Measurements from ENCODE around the gene TDRKH.

The TDRKH gene, protein sequence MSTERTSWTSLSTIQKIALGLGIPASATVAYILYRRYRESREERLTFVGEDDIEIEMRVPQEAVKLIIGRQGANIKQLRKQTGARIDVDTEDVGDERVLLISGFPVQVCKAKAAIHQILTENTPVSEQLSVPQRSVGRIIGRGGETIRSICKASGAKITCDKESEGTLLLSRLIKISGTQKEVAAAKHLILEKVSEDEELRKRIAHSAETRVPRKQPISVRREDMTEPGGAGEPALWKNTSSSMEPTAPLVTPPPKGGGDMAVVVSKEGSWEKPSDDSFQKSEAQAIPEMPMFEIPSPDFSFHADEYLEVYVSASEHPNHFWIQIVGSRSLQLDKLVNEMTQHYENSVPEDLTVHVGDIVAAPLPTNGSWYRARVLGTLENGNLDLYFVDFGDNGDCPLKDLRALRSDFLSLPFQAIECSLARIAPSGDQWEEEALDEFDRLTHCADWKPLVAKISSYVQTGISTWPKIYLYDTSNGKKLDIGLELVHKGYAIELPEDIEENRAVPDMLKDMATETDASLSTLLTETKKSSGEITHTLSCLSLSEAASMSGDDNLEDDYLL
- 28.4 to 29.0 reads per million in 2 donors for total RNA-seq

DNA sequence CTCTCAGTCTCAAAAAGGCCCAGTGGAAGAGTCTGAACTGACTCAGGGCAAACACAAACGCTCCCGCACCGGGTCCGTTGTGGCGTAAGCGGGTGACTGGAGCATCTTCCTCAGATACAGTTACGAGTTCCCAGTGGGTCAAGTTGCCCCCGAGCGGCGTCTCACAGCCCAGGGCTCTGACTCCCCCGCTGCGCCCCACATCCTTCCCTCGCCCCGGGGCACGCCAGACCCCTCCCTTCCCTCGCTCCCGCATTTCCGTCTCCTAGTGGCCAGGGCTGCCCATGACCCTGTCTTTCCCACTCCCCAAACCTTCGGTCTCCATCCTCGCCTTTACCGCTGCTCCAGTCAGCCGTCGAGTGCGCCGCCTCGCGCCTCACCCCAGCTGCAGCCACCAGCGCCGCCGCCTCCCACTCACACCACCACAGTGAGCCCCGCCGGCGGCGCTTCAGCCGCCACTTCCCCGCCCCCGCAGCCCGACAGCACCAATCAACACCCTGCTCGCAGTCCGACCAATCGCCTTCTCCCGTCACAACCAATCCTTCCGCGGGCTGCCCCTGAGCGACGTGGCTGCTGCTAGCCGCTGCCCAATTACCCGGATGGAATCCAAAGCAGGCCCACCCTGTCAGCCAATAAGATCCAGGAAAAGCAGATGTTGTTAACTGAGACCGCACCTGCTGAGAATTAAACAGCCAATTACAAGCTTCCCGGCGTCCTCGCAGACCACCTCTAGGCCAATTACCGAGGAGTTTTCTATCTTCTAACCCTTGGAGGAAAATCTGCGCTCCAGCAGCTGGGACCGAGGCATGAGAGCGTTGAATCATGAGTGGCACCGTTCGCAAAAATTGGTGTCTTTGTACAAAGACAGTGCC lies at the start of gene TDRKH:
Gene TDRKH, minus strand, starts transcription at position 430 of the 869 bp plus-strand sequence. CDS start 7,478 bp downstream, outside the sequence.
- peak; percentile 93 for DNase-seq

DNA sequence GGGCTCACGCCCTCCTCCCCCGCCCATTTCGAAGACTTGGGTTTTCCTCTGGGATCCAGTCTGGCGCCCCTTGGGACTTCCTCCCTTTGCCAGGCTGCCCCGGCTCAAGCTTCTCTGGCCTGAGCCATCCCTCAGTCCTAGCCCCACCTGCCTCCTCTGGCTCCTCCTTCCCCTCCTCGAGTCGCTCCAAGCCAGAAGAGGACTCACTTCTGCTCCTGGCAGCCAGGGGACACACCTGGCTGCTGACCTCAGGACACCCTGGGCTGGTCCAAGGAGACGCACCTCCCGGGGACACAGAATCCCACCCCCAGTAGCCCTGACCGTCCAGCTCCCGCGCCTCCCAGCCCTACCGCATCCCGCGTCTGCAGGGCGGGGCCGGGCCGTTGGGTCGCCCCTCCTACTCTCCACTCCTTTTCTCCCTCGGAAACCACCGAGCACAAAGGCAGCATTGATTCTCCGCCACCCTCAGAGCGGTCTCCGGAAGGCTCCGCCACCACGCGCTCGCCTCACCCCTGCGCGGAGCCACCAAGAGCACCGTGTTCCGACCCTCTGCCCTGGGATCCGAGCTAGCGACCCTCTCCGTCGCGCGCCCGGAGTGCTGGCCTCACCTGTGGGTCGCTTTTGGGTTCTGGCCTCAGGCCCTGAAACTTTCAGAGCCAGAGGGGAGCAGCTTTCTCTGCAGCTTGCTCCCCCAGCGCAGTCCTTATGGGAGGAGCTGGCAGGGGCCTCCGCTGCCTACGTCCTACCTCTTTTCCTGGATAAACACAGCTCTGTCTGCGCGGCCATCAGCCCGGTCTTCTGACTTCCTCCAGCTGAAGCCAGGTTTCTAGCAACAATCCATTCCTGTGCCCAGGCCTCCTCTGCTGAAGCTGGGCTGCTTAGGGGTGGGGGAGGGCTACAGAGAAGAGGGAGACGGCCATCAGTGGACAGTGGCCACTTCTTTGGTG lies 49.4 kb upstream of the TDRKH start, which contains the start of gene C2CD4D:
Gene C2CD4D, minus strand, starts transcription at position 364 of the 947 bp plus-strand sequence. CDS start 831 bp downstream, outside the sequence.
- DNase-seq = peak; percentile 52

DNA sequence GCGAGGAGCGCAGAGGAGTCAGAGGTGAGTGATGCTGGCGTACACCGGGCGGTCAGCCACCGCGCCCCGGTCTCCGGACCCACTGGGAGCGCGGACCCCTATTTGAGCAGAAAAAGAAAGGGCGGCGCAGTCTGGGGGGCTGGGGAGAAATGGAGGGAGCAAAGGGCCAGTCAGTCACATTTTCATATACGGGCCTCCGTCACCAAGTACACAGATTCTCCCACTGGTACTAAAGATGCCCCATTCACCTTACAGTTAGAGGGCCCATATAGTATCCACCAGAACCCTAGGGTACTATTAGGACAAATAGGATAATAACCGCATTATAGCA lies 48.7 kb upstream of the TDRKH start:
- DNase-seq = no peak

DNA sequence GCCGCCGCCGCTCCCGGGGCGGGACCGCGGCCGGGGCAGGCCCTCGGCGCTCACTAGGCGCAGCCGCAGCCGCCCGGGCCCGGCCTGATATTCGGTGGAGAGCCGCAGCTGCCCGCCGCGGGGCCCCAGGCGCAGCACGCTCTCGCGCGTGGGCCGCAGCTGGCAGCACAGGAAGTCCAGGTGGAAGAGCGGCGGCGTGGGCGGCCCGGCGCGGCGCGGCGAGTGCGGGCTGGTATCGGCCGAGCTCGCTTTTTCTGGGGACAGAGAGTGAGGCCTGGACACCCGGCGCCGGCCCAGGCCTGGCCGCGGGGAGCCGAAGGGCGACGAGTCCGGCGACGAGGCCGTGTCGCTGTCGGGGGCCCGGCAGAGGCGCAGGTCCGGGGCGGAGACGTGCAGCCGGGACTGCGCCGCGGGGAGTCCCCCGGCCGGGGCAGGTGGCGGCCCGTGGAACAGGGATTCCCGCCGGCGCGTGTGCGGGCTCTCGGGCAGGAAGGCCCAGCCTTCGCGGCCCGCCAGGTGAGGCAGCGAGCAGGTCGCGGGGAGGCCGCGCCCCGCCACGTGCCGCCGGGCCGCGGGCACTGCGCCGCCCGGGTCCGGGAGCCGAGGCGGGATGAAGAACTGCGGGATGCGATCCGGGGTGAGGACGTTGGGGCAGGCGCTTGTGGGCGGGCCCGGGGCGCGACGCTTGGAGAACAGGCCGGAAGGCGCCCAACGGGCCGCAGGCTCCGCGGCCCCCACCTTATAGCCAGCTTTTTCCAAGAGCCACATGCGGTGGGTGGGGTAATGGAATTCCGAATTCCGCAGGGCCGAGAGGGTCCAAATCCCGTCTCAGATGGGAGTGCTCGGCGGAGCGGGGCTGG lies 48.2 kb upstream of the TDRKH start:
- DNase-seq = peak; percentile 34

DNA sequence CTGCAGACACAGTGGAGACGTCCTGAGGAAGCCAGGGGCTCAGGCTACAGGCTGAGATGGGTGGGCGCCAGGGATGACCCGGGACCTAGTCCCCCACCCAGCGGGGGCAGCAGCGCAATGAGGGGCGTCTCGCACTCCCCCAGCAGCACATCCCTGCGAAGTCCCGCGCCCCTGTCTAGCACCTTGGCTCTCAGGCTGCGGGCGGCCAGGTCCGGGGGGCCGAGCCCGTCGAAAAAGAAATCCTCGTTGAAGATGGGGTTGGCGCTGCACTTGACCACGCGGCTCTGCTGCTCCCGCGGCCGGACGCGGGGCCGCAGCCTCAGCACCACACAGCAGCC lies 47.6 kb upstream of the TDRKH start:
- DNase-seq = peak; percentile 37

DNA sequence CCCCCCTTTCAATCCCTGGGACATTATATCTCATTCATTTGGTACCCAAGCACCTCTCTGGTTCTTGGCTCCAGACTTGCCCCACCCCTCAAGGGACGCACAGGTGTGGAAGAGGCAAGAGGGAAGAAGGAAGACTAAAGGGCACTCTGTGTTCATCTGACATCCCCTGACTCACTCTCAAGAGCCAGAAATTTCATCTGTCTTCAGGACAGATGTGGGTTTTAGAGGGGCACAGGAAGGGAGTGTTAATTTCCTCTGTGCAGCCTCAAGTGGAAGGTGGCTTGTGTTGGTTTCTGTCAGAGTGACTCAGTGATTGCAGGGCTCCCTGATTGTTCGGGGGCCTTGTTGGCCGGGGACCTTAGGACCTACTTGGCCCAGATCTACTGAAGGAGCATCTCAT lies 46.9 kb upstream of the TDRKH start:
- DNase-seq = no peak

DNA sequence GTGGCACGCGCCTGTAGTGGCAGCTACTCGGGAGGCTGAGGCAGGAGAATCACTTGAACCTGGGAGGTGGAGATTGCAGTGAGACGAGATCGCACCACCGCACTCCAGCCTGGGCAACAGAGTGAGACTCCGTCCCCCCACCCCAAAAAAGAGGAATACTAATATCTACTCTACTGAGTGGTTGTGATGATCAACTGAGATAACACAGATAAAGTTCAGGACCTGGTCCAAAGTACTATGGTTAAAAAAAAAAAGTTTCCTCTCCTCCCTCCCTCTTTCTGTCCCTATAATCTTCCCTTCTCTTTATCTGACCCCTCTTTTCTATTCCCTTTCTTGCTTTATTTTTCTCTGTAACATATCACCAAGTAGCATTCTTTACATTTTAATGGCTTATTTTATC lies 45.3 kb upstream of the TDRKH start:
- DNase-seq = no peak

DNA sequence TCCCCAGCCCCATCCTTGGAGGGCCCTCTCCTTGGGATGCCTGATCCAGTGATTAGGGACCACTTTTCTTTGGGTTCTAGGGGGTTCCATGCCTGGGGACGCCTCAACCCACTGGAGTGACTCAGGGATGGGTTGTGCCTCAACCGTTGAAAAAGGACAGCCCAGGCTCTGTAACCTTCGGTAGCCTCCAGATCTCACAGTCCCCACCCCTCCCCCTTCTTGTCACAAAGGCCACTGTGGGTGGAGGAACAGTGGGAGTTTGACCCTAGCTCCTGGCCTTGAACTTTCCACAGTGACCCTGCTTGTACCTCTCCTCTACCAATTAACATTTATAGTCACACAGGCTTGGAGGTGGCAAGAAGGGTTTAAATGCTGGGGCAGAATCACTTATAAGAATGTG lies 43.9 kb upstream of the TDRKH start:
- DNase-seq = no peak

DNA sequence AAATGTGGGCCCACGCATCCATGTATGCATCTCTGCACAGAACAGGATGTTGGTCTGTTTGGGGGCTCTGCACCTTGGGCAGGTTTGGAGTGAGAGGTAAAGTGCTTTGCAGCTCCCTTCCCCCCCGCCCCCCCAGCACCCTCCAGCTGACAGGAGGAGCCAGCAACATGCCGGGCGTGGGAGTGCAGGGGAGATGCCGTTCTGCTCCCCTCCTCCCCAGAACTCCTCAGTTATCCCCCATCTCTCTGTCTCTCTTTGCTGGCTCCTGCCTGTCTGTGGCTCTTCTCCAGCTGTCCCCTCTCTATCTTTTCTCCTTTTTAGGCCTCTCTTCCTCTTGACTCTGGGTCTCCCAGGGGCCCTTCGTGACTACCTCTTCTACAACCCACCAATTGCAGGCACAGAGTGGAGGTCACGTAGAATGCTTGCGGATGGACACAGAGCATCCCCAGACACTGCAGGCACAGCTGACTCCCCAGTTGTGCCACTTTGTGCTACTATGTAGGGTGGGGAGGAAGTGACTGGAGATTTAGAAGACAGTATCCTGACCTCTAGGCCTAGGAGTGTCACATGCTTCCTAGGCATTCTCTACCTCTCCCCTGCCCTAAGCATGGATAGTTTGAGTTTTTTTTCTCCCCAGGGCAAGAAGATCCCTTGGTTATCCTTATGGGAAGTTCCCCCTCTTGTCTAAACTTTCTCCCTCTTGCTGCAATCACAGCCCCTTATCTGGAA lies 43.0 kb upstream of the TDRKH start:
- DNase-seq = no peak

DNA sequence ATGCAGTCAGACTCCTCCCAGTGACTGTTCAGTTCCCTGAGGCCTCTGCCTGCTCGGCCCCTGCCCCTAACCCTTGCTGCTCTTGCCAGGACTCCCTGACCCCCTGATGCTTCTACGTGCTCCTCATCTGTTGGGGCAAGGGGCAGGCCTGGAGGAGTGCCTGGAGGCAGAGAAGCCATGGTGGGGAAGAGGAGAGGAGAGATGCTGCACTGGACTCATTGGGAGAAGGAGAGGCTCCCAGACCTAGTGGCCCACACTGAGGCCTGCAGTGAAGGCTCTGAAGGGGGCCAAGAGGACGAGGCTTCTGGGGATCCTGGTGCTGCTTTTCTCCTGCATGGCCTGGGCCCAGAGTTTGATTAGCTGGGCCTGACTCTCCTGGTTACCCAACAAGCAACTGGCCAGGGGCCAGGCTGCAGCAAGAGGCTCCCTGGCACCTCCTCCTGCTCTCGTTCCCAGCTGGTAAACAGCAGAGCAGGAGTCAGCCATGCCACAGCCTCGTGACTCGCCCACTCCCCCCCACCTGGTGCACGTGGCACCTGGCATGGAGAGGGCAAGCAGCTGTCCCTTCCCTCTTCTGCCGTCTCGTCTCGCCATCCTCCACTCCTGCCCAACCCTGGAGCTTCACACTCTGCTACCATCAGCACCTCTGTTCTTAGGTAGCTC lies 42.1 kb upstream of the TDRKH start:
- DNase-seq = no peak

DNA sequence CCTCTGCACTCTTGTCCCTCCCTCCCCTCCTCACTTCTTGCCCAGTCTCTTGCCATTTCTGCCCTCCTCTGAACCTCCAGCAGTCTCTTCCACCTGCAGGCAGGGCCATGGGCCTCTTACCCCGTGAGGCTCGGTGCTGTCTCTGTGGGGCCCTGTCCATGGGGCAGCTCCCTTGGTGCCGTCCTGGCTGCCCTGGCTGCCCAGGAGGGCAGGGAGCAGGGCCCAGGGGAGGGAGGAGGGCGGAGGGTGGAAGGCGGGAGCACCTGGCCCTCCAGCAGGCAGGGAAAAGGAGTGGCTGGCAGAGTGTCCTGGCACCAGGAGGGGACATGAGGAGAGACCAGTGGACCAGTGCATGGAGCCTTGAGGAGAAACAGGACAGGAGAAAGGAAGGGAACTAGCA lies 41.3 kb upstream of the TDRKH start, which contains the start of gene RORC:
Gene RORC, minus strand, starts transcription at position 198 of the 400 bp plus-strand sequence. Its CDS starts 38 bp downstream, at position 160.
- DNase-seq = no peak

DNA sequence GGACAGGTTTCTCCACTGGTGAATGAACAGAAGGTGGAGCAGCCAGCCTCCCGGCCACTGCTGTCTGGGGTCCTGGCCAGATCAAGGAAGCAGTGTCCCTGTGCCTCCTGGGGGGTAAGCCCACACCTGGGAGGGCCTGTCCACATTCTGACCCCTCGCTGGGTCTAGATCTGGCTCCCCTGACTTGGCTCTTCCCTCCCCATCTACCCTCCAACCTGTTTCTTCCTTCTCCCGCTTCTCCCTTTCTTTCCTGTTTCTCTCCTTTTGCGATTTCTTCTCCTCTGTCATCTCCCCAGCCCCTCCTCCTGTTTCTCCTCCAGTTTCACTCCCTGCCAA lies 40.9 kb upstream of the TDRKH start:
- DNase-seq = no peak

DNA sequence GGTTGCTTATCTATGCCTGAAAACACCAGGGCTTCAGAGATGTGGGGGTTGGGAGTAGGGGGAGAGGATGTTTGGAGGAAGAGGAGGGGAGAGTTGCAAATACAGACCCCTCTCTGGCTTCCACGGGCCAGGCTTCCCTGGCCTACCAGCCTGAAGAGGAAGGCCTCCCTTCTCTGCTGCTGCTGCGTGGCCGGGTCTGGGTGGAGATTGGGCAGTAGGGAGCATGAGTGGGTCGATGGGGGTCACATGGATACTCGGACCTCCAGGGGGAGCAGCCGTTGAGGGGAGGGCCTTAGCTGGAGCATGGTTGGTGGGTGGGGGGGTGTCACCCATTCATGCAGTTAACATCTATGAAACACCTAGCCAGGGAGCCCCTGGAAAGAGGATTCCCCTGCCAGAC lies 39.8 kb upstream of the TDRKH start:
- no peak for DNase-seq

DNA sequence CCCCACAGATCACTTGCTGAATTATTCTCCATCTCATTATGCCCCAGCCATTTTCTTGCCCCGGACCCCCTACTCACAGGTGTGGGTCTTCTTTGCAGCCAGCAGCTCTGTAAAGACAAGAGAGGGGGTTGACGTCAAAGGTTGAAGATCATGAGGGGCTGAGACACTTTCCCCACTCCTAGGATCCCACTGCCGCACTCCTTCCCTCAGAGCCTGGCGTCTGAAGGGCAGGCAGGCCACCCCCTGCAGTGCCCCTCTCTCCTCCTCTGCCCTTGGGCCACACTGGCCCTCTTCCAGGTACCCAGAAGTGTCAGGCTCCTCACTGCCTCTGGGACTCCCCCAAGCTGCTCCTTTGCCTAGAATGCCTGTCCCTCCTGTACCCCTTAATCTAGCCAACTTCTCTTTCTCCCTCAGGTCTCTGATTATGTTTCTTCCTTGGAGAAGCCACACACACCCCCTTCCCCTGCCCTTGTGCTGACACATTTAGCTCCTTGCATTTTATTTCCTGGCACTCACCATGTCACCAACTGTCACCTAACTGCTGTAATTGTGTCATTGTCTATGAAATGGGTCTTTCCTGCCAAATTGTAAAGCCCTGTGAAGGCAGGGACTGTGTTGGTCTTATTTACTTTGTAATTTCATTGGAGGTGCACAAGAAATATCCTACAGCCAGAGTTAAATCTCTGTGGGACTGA lies 39.2 kb upstream of the TDRKH start:
- no peak for DNase-seq

DNA sequence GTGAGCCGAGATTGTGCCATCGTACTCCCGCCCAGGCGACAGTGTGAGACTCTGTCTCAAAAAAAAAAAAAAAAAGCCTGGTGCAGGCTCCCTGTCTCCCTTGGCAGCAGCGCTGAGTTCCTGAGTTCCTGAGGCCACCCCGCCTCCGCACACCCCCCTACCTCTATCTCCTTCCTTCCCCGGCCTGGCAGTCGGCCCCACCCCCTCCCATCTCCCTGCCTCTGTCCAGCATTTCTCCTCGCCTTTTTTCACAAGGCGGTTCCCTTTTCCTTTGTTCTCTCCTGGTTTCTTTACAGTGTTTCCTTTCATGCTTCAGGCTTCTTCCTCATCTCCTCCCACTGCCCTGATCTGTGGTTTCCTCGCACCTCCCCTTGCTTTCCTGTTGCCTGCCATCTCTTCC lies 38.6 kb upstream of the TDRKH start:
- no peak for DNase-seq

DNA sequence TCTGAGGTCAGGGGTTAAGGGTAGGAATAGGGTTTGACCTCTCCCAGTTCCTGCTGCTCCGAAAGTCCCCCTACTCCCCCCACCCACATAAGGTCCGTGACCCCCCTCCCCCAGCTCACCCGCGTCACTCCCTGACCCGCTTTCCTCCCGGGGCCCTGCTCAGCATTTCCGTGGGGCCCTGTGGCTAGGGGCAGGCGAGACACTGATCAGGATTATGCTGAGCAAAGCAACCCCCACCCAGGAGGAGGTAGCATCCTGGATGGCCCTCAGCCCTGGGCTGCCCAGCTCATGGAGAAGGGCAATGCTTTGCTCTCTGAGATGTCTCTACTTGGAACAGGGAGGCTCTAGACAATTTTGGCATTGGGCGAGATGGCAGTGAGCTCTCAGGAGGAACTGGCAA lies 37.6 kb upstream of the TDRKH start:
- no peak for DNase-seq

DNA sequence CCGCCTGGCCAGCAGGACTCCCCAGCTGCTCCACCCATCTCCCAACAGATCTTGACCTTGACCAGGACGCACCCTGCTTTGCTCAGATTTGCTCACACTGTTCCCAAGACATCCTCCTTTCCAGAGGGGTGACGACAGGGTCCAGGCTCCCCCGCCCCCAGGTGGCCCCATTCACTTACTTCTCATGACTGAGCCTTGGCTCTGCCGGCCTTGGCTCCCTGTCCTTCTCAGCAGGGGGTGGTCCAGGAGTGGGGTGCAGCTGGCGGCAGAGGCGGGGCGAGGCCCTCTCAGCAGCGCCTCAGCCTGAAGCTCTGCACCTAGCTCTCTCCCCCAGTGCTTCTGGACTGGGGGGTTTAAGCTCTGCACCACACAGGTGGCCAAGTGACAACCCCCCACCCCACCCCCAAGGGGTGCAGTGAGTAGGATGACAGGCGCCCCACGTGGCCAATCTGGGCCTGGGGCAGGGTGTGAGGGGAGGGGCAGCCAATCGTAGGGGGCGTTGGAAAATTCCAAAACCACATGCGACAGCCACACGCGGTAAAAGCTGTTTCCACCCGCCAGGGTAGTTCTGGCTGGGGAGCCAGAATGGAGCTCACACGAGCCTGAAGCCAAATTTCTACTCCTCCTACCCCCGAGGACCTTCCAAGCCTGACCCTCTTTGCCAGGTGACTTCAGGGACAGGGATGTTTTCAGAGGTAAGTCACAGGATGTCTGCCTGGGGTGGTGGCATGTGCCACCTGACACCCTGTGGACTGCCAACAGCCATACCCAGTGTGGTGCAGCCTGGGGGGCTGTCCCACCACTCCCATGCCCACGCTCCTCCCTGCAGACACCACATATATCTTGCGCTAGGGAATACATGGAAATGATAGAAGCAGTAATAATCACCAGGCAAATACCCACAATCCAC lies 35.7 kb upstream of the TDRKH start:
- no peak for DNase-seq

DNA sequence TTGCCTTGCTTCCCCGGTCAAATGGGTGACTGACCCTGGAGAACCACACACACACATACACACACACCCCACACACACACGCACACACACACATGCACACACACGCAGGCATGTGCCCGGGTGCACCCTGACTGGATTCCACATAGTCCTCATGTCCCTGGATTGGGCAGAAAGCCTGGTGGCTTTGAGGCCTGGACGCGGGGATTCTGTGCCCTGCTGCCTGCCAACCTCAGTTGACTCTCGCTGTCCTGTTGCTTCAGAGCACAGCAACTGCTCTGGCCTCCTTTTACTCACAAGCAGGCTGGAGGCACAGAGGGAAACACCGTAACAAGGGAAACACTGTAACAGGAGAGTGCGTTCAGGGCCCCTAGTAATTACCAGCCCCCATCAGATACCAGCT lies 34.9 kb upstream of the TDRKH start:
- DNase-seq = no peak

All from activated gamma-delta T cell (primary cell).